Left renal cortex interstitium (tissue), 4 donors: ENCODE measurements around the gene DMC1. TPM values are rescaled to one million over a fixed set of nuclear protein-coding genes. Genes with fewer than 3 reads are reported as not detected.

Source experiments
- DNase-seq, 4 donors: peaks; one replicate each; pipeline ENCODE4 v3.0.0-alpha.2; 2013; ENCODE audit warnings: low read depth in 4 of 4, low spot score in 2 of 4, missing footprints in 1 of 4
- polyA plus RNA-seq, 4 donors: library from polyadenylated mRNA; unstranded; fragments of 120-200 nt; gene quantifications; one replicate each; pipeline ENCODE4 v1.2.1, GENCODE V29; 2013; ENCODE audit not compliant: insufficient read length in 4 of 4

Gene DMC1
- polyA plus RNA-seq, 4 donors, result 5.2 to 7.1 (median 5.5) TPM

GRCh38 chr22:38567531-38568285, 2.3 kb downstream of the DMC1 start:
- no peak for DNase-seq

- DNase-seq, result no peak
These were observed 3.1 kb downstream of the DMC1 start for GRCh38 chr22:38566726-38567504.

- no peak for DNase-seq
These were observed 4.5 kb downstream of the DMC1 start for GRCh38 chr22:38565441-38565840.

GRCh38 chr22:38564669-38565068, 5.3 kb downstream of the DMC1 start:
- DNase-seq, result no peak

GRCh38 chr22:38554281-38554680, 15.7 kb downstream of the DMC1 start:
- no peak for DNase-seq

GRCh38 chr22:38549101-38549894, 20.7 kb downstream of the DMC1 start:
- DNase-seq, result no peak

- peak in 1 of 4 donors; percentile 8 for DNase-seq
These were observed 29.3 kb downstream of the DMC1 start for GRCh38 chr22:38540701-38541100.

- no peak for DNase-seq
These were observed 38.6 kb downstream of the DMC1 start for GRCh38 chr22:38531251-38531938.

GRCh38 chr22:38524429-38524828, 45.6 kb downstream of the DMC1 start:
- no peak for DNase-seq

GRCh38 chr22:38523479-38523878, 46.5 kb downstream of the DMC1 start:
- DNase-seq, result no peak

GRCh38 chr22:38523029-38523428, 47.0 kb downstream of the DMC1 start:
- no peak for DNase-seq

GRCh38 chr22:38519453-38520250, 50.3 kb downstream of the DMC1 start:
- DNase-seq, result no peak

- no peak for DNase-seq
These were observed 51.4 kb downstream of the DMC1 start for GRCh38 chr22:38518620-38519019.

- no peak for DNase-seq
These were observed 56.9 kb downstream of the DMC1 start for GRCh38 chr22:38513063-38513462.

- no peak for DNase-seq
These were observed 59.5 kb downstream of the DMC1 start for GRCh38 chr22:38510416-38510970.

- DNase-seq, result peak; percentile 98 to 100 (median 98)
These were observed 63.6 kb downstream of the DMC1 start, which contains the start of gene DDX17 for GRCh38 chr22:38506118-38506962. DDX17 (minus strand) TSS chr22:38506311.

- DNase-seq, result peak in 3 of 4 donors; percentile 49 to 82 (median 79)
These were observed 64.4 kb downstream of the DMC1 start for GRCh38 chr22:38505541-38506117.
